ENCODE data around the gene CNN3. TPM values are rescaled to one million over a fixed set of nuclear protein-coding genes. Genes with fewer than 3 reads are reported as not detected.
A peak's percentile ranks its signal among the peaks of the same experiment; 100 is the strongest.

CNN3 gene
- polyA plus RNA-seq, 4 donors = 53.5 to 155 (median 95.2) TPM

GRCh38 chr1:94925004-94925403 is 1.9 kb downstream of the CNN3 start:
- Histone ChIP-seq H3K27ac (ENCODE audit: low read depth in 1 of 3, low read length in 2 of 3) (peak overlapping the region; percentile 92 to 97 (median 96)), H3K4me3 (ENCODE audit: low read depth in 1 of 3, low read length in 3 of 3) (peak overlapping the region; percentile 74 to 81 (median 80)), H3K27me3 (ENCODE audit: control insufficient read depth in 3 of 3, insufficient read depth in 3 of 3, low read length in 3 of 3) (peaks cover 0 to 27% (median 2%) of the 10 kb centered on the region in 3 donors), H3K9me3 (ENCODE audit: control insufficient read depth in 2 of 2, insufficient read depth in 1 of 2, low read depth in 1 of 2, low read length in 1 of 2) (no peaks in the 10 kb centered on the region), H3K36me3 (ENCODE audit: control insufficient read depth in 3 of 3, insufficient read depth in 2 of 3, low read depth in 1 of 3, low read length in 3 of 3) (no peaks in the 10 kb centered on the region), H3K4me1 (ENCODE audit: control insufficient read depth in 3 of 3, insufficient read depth in 2 of 3, low read depth in 1 of 3, low read length in 2 of 3) (peaks cover 0 to 10% (median 10%) of the 10 kb centered on the region in 3 donors)
- peak in 1 of 2 donors; percentile 56 for DNase-seq
- FAIRE-seq = no peak
- WGBS, 3 donors = 2 to 7% (median 7%) methylated on average over 2 of the region's 2 CpGs

DNA sequence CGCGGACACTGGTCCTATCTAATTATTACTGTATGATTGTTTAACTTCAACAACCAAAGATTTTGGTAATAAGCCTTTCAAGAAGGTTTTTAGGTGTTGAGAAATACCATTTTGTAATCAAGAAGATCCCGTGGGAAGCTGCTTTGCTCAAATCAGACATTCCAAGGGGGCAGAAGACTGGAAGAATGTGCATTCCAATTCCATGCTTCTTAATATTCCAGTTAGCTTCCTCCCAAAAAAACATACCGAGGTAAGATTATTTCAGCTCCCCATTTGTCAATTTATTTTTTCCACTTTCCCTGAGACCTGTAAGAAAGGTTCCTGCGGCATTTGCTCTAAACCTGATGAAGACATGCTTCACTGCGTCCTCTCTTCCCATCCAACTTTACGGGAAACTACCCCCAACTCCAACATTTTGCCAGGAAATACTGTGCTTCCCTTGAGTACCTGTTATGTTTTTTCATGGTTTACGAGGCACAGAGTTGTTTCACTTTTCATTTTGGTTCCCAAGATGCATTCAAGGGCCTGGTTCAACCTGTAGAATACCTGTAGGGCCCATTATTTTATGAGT is 4.1 kb downstream of the CNN3 start:
- Histone ChIP-seq H3K27me3 (ENCODE audit: control insufficient read depth in 3 of 3, insufficient read depth in 3 of 3, low read length in 3 of 3) (peaks cover 0 to 22% (median 0%) of the 10 kb centered on the region in 3 donors), H3K9me3 (ENCODE audit: control insufficient read depth in 2 of 2, insufficient read depth in 1 of 2, low read depth in 1 of 2, low read length in 1 of 2) (no peaks in the 10 kb centered on the region), H3K4me1 (ENCODE audit: control insufficient read depth in 3 of 3, insufficient read depth in 2 of 3, low read depth in 1 of 3, low read length in 2 of 3) (peaks cover 5 to 17% (median 10%) of the 10 kb centered on the region in 3 donors), H3K27ac (ENCODE audit: low read depth in 1 of 3, low read length in 2 of 3) (peak overlapping the region in 2 of 3 donors; percentile 34 to 47), H3K36me3 (ENCODE audit: control insufficient read depth in 3 of 3, insufficient read depth in 2 of 3, low read depth in 1 of 3, low read length in 3 of 3) (no peaks in the 10 kb centered on the region), H3K4me3 (ENCODE audit: low read depth in 1 of 3, low read length in 3 of 3) (peak overlapping the region in 1 of 3 donors; percentile 37)
- WGBS, 3 donors = 13 to 43% (median 33%) methylated on average over 8 of the region's 8 CpGs
- FAIRE-seq = no peak
- DNase-seq = peak in 1 of 2 donors; percentile 58

DNA sequence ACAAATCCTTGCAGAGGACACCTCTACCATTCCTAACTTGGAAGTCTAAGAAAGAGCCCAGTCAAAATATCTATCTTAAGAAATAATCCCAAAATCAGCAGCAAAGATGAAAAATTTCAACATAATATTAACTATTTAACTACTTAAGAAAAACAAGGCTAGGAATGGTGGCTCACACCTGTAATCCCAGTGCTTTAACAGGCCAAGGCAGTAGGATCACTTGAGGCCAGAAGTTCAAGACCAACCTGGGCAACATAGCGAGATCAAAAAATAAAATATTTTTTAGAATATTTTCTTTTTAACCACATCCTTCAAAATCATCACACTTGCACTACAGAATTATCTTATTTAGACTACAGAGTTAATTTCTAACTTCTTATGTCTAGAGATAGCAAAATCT is 4.9 kb downstream of the CNN3 start:
- no peak for FAIRE-seq
- no peak overlapping the region for H3K27ac ChIP-seq (ENCODE audit: low read depth in 1 of 3, low read length in 2 of 3)

DNA sequence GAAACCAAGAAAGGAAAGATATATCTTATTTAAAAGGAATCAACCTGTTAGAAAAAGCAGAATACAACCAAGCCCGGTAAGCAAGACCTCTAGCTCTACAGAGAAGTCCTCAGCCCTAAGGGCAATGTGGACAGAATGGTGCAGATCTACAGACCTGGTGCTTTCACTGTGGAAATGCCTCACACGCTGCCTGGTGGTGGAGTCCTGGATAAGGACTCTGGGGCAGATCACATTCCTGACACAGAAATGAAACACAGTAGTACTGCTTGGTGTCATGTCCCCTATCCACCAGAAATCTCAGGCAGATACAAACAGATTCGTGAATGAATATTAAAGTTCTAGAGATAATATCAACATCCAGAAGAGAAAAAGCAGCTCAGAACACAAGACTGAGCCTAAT is 6.8 kb downstream of the CNN3 start:
- H3K27me3 ChIP-seq (ENCODE audit: control insufficient read depth in 3 of 3, insufficient read depth in 3 of 3, low read length in 3 of 3) = peaks cover 0 to 6% (median 0%) of the 10 kb centered on the region in 3 donors
- 18 to 46% (median 33%) methylated on average over 3 of the region's 3 CpGs for WGBS, 3 donors
- H3K4me3 ChIP-seq (ENCODE audit: low read depth in 1 of 3, low read length in 3 of 3) = no peak overlapping the region
- FAIRE-seq = no peak
- peak in 1 of 2 donors; percentile 39 for DNase-seq
- H3K27ac ChIP-seq (ENCODE audit: low read depth in 1 of 3, low read length in 2 of 3) = peak overlapping the region in 1 of 3 donors; percentile 15
- H3K9me3 ChIP-seq (ENCODE audit: control insufficient read depth in 2 of 2, insufficient read depth in 1 of 2, low read depth in 1 of 2, low read length in 1 of 2) = no peaks in the 10 kb centered on the region
- no peaks in the 10 kb centered on the region for H3K36me3 ChIP-seq (ENCODE audit: control insufficient read depth in 3 of 3, insufficient read depth in 2 of 3, low read depth in 1 of 3, low read length in 3 of 3)
- H3K4me1 ChIP-seq (ENCODE audit: control insufficient read depth in 3 of 3, insufficient read depth in 2 of 3, low read depth in 1 of 3, low read length in 2 of 3) = peaks cover 5 to 20% (median 5%) of the 10 kb centered on the region in 3 donors

More for the DNA sequence above, 4.9 kb downstream of the CNN3 start:
- no peak overlapping the region for H3K4me3 ChIP-seq (ENCODE audit: low read depth in 1 of 3, low read length in 3 of 3)
- 71 to 93% (median 89%) methylated on average over 1 of the region's 1 CpG for WGBS, 3 donors
- H3K27me3 ChIP-seq (ENCODE audit: control insufficient read depth in 3 of 3, insufficient read depth in 3 of 3, low read length in 3 of 3) = peaks cover 0 to 22% (median 0%) of the 10 kb centered on the region in 3 donors
- no peaks in the 10 kb centered on the region for H3K36me3 ChIP-seq (ENCODE audit: control insufficient read depth in 3 of 3, insufficient read depth in 2 of 3, low read depth in 1 of 3, low read length in 3 of 3)
- no peak for DNase-seq
- H3K4me1 ChIP-seq (ENCODE audit: control insufficient read depth in 3 of 3, insufficient read depth in 2 of 3, low read depth in 1 of 3, low read length in 2 of 3) = peaks cover 5 to 17% (median 10%) of the 10 kb centered on the region in 3 donors
- H3K9me3 ChIP-seq (ENCODE audit: control insufficient read depth in 2 of 2, insufficient read depth in 1 of 2, low read depth in 1 of 2, low read length in 1 of 2) = no peaks in the 10 kb centered on the region

DNA sequence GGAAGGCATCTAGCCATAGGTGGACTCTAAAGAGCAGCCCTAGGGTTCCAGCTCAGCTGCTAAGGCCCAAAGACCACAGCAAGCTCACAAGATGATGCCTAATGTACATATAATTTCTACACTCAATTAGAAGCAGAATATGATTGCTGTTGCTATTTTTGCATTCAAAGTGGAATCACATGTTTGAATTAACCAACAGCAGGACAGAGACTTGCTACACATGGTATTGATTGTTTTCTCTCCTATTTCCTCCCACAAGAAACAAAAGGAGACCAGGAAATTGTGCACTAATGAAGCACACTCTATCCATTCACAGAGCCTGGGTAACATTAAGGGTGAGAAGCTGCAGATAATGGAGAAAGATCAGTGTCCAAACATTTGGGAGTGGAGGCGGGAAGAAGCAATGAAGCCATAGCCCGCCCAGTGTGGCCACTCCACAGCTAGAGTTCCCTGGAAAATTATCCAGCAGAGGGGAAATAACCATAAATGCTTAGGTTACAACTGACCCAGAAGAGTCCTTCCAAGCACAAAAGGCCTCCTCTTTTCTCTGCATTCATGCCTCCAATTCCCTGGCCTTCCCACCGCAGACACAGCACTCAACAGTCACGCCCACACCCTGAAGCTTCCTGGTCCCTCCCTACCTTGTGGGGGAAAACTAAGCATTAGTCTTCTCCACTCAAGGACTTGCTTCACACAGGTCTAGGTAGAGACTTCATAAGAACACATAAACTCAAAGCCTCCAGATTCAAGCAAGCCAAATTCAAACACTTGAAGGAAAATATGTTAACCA is 7.5 kb downstream of the CNN3 start:
- no peak for FAIRE-seq
- no peaks in the 10 kb centered on the region for H3K36me3 ChIP-seq (ENCODE audit: control insufficient read depth in 3 of 3, insufficient read depth in 2 of 3, low read depth in 1 of 3, low read length in 3 of 3)
- peak in 1 of 2 donors; percentile 33 for DNase-seq
- H3K27ac ChIP-seq (ENCODE audit: low read depth in 1 of 3, low read length in 2 of 3) = peak overlapping the region in 1 of 3 donors; percentile 28
- peaks cover 5 to 20% (median 5%) of the 10 kb centered on the region in 3 donors for H3K4me1 ChIP-seq (ENCODE audit: control insufficient read depth in 3 of 3, insufficient read depth in 2 of 3, low read depth in 1 of 3, low read length in 2 of 3)
- H3K4me3 ChIP-seq (ENCODE audit: low read depth in 1 of 3, low read length in 3 of 3) = no peak overlapping the region
- WGBS, 3 donors = 57 to 73% (median 72%) methylated on average over 4 of the region's 4 CpGs
- H3K9me3 ChIP-seq (ENCODE audit: control insufficient read depth in 2 of 2, insufficient read depth in 1 of 2, low read depth in 1 of 2, low read length in 1 of 2) = no peaks in the 10 kb centered on the region
- peaks cover 0 to 3% (median 0%) of the 10 kb centered on the region in 3 donors for H3K27me3 ChIP-seq (ENCODE audit: control insufficient read depth in 3 of 3, insufficient read depth in 3 of 3, low read length in 3 of 3)

- 74 to 81% (median 74%) methylated on average over 6 of the region's 6 CpGs for WGBS, 3 donors
- no peaks in the 10 kb centered on the region for H3K27me3 ChIP-seq (ENCODE audit: control insufficient read depth in 3 of 3, insufficient read depth in 3 of 3, low read length in 3 of 3)
- no peak for FAIRE-seq
- no peak overlapping the region for H3K4me3 ChIP-seq (ENCODE audit: low read depth in 1 of 3, low read length in 3 of 3)
- peaks cover 0 to 25% (median 5%) of the 10 kb centered on the region in 3 donors for H3K4me1 ChIP-seq (ENCODE audit: control insufficient read depth in 3 of 3, insufficient read depth in 2 of 3, low read depth in 1 of 3, low read length in 2 of 3)
- DNase-seq = no peak
- H3K27ac ChIP-seq (ENCODE audit: low read depth in 1 of 3, low read length in 2 of 3) = no peak overlapping the region
- no peaks in the 10 kb centered on the region for H3K9me3 ChIP-seq (ENCODE audit: control insufficient read depth in 2 of 2, insufficient read depth in 1 of 2, low read depth in 1 of 2, low read length in 1 of 2)
- no peaks in the 10 kb centered on the region for H3K36me3 ChIP-seq (ENCODE audit: control insufficient read depth in 3 of 3, insufficient read depth in 2 of 3, low read depth in 1 of 3, low read length in 3 of 3)
Measured at GRCh38 chr1:94917251-94917650, 9.7 kb downstream of the CNN3 start.

- FAIRE-seq (no peak), DNase-seq (no peak)
- Histone ChIP-seq H3K27me3 (ENCODE audit: control insufficient read depth in 3 of 3, insufficient read depth in 3 of 3, low read length in 3 of 3) (no peaks in the 10 kb centered on the region), H3K4me1 (ENCODE audit: control insufficient read depth in 3 of 3, insufficient read depth in 2 of 3, low read depth in 1 of 3, low read length in 2 of 3) (peaks cover 0 to 12% (median 0%) of the 10 kb centered on the region in 3 donors), H3K27ac (ENCODE audit: low read depth in 1 of 3, low read length in 2 of 3) (no peak overlapping the region), H3K4me3 (ENCODE audit: low read depth in 1 of 3, low read length in 3 of 3) (no peak overlapping the region), H3K9me3 (ENCODE audit: control insufficient read depth in 2 of 2, insufficient read depth in 1 of 2, low read depth in 1 of 2, low read length in 1 of 2) (no peaks in the 10 kb centered on the region), H3K36me3 (ENCODE audit: control insufficient read depth in 3 of 3, insufficient read depth in 2 of 3, low read depth in 1 of 3, low read length in 3 of 3) (peaks cover 0 to 5% (median 0%) of the 10 kb centered on the region in 3 donors)
- WGBS, 3 donors = 41 to 56% (median 55%) methylated on average over 9 of the region's 9 CpGs
Measured at GRCh38 chr1:94912263-94913184, 14.4 kb downstream of the CNN3 start.

- H3K36me3 ChIP-seq (ENCODE audit: control insufficient read depth in 3 of 3, insufficient read depth in 2 of 3, low read depth in 1 of 3, low read length in 3 of 3) = peaks cover 0 to 5% (median 0%) of the 10 kb centered on the region in 3 donors
- H3K4me3 ChIP-seq (ENCODE audit: low read depth in 1 of 3, low read length in 3 of 3) = no peak overlapping the region
- no peak overlapping the region for H3K27ac ChIP-seq (ENCODE audit: low read depth in 1 of 3, low read length in 2 of 3)
- WGBS, 3 donors = 87 to 91% (median 89%) methylated on average over 6 of the region's 6 CpGs
- no peaks in the 10 kb centered on the region for H3K9me3 ChIP-seq (ENCODE audit: control insufficient read depth in 2 of 2, insufficient read depth in 1 of 2, low read depth in 1 of 2, low read length in 1 of 2)
- no peak for FAIRE-seq
- DNase-seq = no peak
- no peaks in the 10 kb centered on the region for H3K27me3 ChIP-seq (ENCODE audit: control insufficient read depth in 3 of 3, insufficient read depth in 3 of 3, low read length in 3 of 3)
- peaks cover 0 to 9% (median 0%) of the 10 kb centered on the region in 3 donors for H3K4me1 ChIP-seq (ENCODE audit: control insufficient read depth in 3 of 3, insufficient read depth in 2 of 3, low read depth in 1 of 3, low read length in 2 of 3)
Measured at GRCh38 chr1:94909486-94909885, 17.4 kb downstream of the CNN3 start.

All from small intestine (tissue), 7 donors.